Globus pallidus (tissue), 1 donor: ENCODE data around the gene EIPR1.

ENCODE experiments used
- DNase-seq: peaks from one replicate; pipeline ENCODE4 v3.0.0-alpha.2; 2015; ENCODE audit warnings: low spot score

The EIPR1 gene

DNA sequence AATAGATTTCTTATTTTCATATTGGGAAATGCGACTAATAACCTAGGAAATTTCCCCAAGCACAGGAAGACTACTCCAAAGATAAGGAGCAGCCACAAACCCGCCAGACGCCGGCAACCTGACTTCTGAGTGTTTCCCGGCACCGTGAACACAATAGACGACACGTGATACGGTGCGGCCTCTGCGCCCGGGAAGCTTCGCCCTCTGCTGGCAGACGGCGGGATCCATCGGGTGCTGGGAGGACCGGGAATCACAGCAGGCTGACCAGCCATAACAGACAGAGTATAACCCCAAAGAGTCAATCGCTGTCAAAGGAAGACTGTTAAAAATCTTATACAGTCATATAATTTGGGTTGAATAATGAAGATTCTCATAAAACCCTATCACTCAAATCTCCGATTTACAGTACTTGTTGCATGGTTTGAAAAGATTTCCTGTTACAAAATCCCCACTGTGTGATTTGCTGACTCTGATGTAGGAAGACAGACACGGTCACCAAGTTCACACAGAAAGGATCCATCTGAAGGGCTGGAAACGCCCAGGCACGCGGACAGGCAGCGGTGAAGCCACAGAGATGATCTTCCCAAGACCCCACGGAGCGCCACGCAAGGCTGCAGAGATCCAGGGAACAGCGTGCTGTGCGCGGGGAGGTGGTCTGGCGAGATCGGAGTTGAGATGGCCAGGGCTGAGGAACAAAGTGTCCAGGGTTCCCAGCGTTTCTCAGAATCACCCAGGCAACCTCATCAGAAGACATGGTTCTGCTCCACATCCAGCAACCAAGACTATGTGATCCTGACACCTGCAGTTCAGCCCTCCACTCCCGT lies 73.8 kb downstream of the EIPR1 start:
- DNase-seq: peak; percentile 79

DNA sequence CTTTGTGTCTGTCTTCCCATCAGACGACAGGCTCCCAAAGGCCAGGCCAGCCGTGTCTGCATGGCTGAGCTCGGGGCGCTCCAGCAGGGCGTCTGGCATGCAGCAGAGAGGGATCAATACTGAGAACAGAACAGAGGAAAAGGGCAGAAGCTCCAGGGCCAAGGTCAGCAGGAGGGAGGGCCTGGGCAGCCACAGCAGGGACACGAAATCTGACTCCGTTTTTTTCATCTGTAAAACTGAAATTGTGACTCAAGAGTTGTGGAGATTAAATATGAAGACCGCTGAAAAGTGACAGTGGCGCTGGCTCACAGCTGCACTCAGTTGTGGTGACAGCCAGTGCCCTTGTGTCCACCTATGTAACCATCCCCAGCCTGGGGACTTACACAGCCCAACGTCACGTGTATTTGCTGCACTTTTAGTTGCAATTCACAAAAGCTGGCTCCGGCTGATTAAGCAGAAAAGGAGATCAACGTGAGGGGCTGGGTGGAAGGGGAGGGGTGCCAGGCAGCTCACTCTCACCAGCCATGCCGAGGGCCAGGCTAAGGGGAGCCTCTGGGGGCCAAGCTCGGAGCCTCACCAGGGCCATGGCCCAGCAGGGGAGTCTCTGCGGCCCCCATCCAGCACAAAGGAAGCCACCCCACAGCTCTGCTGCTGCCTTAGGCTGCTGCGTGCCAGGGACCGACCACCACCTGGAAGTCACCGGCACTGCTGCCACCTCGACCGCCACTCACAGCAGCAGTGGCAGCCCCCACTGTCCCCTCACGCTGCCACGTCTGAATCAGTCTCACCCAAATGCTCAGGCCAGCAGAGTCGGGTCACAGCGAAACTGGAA lies 74.7 kb downstream of the EIPR1 start:
- DNase-seq: no peak

DNA sequence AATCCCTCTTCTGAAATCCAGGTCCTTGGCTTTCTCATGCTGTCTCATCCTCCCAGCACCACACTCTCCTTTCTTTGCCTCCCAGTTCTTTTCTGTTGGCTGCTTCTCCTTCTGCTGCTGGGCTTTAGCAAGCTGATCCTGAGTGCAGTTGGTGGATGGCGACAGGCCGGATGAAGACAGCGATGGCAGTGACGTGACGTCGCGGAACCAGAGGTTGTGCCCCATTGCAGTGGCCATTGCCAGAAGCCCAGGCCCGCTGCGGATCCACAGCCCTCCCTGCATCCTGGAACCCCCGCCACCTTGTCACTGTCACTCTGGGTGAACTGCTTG lies 75.2 kb downstream of the EIPR1 start:
- no peak for DNase-seq

DNA sequence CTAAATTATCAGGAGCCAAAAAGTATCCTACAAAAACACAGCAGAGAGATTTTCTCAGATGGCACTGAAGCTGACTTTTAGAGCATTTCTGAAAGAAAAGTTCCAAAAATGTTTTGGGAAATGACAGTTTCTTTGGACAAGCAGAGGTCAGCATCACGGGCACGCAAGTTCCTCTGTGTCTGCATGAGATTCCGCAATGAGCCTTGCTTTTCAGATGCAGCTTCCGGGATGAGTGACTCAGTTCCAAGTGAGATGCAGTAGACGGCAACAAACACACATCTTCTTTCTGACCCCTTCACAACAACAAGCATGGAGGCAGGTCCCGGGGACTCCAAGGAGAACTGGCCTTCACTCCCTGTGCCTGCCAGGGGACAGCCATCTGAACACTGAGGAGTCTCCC lies 76.6 kb downstream of the EIPR1 start:
- DNase-seq: no peak

DNA sequence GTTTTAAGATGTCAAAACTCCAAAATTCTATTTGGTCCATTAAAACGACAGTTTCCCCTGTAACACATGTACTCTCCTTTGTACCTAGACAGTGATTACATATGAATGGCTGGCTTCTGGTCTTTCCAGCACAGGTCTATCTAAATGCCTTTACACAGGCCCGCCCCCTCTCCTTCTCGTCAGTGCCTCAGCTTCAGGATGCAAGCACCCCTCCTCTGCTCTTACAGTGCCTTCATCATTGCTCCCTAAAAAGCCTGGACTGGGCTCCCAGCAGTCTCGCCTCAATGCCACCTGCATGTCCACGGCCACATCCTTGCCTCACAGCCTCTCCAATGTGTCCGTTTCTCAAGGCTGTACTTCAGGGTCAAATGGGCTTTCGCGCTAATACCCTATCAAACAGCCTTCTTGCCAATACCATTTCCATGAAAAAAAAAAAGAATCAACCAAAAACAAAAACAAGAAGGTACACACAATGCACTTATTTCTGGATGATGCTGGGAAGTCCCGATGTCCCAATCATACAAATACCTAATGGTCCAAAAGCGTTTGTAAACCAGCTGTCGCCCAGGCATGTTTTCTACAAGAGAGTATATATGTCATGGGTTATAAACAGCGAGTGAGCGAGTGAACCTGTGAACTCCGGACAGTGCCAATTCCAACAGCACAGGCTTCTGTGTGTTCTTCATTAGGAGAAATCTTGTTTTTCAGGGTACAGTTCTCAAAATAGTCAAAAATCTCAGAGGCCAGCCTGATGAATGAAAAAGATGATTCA lies 77.2 kb downstream of the EIPR1 start:
- no peak for DNase-seq

DNA sequence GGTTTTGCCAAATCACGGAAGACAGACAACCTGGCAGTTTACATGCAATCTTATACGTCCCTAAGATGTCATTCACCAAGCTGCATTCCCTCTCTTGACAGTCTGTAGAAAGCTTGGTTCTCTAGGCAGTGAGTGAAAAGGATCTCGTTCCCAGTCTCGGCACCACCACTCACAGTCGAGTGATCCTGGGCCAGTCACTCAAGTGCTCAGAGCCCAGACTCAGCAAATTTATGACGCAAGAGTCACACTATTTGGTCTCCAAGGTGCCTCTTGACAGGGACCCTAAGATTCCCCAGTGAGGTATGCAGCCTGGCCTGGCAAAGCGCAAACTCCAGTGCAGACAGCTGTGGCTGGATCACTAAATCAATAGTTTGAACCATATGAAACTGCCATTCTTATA lies 77.9 kb downstream of the EIPR1 start:
- DNase-seq: no peak

GRCh38 chr2:3299130-3299529 lies 78.5 kb downstream of the EIPR1 start:
- DNase-seq: no peak

- no peak for DNase-seq
Observed at GRCh38 chr2:3298191-3298590, 79.4 kb downstream of the EIPR1 start.

- DNase-seq: no peak
Observed at GRCh38 chr2:3297523-3297922, 80.1 kb downstream of the EIPR1 start.

- DNase-seq: no peak
Observed at GRCh38 chr2:3296182-3296972, 81.2 kb downstream of the EIPR1 start.

DNA sequence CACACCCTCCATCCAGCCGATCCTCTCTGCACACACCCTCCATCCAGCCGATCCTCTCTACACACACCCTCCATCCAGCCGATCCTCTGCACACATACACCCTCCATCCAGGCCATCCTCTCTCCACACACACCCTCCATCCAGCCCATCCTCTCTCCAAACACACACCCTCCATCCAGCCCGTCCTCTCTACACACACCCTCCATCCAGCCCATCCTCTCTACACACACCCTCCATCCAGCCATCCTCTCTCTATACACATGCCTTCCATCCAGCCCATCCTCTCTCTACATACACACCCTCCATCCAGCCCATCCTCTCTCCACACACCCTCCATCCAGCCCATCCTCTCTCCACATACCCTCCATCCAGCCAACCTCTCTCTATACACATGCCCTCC lies 83.1 kb downstream of the EIPR1 start:
- DNase-seq: no peak

- no peak for DNase-seq
Observed at GRCh38 chr2:3294069-3294468, 83.5 kb downstream of the EIPR1 start.

DNA sequence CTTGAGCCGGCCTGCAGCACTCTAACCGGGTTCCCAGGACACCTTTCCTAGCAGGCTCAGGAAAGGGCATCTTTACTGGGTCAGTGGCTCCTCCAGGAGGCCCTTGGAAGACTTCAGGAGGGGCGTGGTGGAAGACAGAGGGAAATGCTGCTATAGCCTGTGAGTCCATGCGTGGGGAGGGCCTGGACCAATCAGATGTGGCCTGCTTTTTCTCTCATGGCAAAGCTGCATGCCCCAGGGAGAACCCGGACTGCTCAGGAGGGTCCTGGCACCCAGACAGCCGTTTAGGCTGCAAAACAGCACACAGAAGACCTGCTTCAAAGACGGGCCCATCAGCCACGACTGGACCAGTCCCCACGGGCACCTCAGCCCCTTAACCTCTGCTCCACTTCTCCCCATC lies 84.4 kb downstream of the EIPR1 start:
- no peak for DNase-seq

DNA sequence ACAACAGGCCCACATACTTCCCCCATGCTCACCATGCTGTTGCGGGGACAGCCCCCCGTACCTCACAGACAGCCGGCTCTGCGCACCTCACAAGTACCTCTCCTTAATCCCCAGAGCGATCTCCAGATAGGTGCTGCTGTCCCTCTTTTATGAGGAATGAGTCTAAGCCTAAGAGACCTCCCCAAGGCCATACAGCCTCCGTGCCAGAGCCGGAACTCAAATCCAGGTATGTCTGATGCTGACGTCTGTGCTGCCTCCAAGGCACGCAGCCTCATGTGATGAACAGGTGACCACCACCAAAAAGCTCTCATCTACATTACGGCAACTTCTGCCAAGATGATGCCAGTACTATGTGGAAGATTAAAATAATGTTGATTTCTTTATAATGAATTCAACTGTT lies 85.2 kb downstream of the EIPR1 start:
- no peak for DNase-seq

GRCh38 chr2:3291750-3292149 lies 85.9 kb downstream of the EIPR1 start:
- no peak for DNase-seq

- DNase-seq: no peak
Observed at GRCh38 chr2:3291113-3291512, 86.5 kb downstream of the EIPR1 start.

- DNase-seq: no peak
Observed at GRCh38 chr2:3290655-3291054, 87.0 kb downstream of the EIPR1 start.

DNA sequence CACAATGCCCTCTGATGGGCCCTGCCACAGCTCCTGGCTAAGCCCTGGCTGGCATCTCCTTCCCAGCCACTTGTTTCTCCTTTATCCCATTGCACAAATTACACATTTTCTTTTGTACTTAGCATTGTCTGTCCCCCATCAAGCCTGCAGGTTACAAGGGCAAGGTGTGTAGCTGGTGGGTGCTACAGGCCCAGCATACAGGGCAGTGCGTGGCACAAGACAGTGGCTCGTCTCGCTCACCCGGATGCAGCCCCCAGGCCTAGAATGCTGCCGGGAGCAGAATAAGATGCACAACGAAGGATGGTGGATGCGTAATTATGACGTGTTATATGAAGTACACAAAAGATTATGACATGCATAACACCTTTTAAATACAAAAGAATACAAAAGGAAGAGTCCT lies 87.6 kb downstream of the EIPR1 start:
- no peak for DNase-seq

GRCh38 chr2:3289526-3289925 lies 88.1 kb downstream of the EIPR1 start:
- no peak for DNase-seq

GRCh38 chr2:3289171-3289515 lies 88.5 kb downstream of the EIPR1 start:
- DNase-seq: no peak

GRCh38 chr2:3288470-3289170 lies 89.0 kb downstream of the EIPR1 start:
- DNase-seq: no peak
